IPS-NIHi7 (cell line): Measurements from ENCODE around the gene MSL3.

Source experiments
- DNase-seq: peaks from one replicate; pipeline ENCODE4 v3.0.0; 2012; ENCODE audit warnings: mixed read lengths; ENCODE audit errors: extremely low spot score

Gene MSL3, protein sequence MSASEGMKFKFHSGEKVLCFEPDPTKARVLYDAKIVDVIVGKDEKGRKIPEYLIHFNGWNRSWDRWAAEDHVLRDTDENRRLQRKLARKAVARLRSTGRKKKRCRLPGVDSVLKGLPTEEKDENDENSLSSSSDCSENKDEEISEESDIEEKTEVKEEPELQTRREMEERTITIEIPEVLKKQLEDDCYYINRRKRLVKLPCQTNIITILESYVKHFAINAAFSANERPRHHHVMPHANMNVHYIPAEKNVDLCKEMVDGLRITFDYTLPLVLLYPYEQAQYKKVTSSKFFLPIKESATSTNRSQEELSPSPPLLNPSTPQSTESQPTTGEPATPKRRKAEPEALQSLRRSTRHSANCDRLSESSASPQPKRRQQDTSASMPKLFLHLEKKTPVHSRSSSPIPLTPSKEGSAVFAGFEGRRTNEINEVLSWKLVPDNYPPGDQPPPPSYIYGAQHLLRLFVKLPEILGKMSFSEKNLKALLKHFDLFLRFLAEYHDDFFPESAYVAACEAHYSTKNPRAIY

DNA sequence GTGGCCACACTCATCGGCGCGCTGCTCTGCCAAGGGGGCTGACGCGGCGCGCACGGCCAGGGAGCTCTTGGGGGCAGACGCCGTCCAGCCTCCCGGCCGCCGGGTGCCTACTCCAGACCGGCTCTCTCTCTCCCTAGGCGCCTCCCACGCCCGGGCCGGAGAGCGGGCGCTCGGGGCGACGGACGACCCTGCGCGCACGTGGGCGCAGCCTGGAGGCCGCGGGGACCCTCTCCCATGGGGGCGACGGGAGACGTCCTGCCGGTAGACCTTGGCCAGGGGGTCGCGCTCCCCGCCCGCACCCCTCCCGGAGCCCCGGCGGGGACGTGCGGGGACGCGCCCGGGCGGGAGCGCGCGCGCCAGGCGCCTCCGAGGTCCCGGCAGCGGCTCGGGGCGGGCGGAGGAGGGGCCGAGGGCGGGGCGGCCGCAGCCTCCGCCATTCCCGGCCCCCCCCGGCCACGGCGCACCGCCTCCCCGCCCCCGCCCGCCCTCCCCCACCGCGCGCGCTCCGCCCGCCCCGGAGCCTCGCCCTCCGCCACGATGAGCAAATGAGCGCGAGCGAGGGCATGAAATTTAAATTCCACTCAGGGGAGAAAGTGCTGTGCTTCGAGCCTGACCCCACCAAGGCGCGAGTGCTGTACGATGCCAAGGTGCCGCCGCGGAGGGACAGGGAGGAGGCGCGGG is at the start of gene MSL3:
MSL3 (plus strand) TSS at position 519 of the 681 bp plus-strand sequence; CDS start at position 546, 27 bp downstream.
- peak; percentile 83 for DNase-seq

DNA sequence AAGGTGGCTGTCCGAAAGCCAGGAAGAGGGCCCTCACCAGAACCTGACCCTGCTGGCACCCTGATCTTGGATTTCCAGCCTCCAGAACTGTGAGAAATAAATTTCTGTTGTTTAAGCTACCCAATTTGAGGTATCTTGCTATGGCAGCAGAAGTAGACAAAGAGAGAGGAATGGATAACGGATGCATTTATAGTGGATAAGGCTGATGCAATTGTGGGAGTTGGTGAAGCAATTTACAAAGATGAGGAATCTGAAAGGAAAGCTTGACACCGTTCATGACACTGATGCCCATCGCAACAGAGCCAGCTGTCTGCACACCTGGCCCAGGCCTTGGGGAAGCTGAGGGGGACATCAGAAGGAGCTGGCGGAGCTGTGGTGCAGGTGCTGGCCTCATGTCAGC is 35.7 kb upstream of the MSL3 start:
- DNase-seq, result no peak

DNA sequence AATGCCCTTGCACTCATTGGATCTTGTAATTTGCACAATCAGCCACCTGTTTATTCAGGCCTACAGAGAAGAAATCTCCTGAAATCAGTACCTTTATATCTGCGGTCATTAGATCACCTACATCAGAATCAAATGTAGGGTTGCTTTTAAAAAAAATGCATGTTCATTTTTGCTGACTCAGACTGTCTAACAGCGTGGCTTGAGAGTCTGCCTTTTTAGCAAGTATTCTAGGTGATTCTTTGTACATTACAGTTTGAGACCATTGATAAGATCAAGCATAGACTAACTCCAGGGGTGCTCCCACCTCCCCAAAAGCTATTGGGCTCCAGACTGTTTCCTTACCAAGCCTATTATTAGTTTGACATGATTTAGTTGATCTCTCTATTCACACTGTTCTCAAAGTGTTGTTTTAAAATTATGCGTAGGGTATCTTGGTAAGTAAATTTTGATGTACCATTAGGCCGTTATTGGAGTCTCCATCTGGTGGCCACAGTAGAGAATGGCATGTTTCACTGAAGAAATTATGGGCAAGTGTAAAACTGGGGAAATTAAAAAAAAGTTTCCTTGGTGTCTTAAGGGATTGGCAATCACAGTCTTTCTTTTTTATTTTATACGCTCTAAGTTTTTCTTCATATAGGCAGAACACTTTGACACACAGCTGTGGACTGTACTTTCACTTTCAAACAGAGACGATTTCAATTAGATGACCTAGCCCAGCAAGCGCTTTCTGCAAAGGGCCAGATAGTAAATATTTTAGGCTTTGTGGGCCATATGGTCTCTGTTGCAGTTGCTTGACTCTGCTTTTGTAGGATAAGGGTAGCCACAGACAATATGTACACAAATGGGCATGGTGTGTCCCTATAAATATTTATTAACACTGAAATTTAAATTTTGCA is 33.7 kb upstream of the MSL3 start:
- DNase-seq, result peak; percentile 57

DNA sequence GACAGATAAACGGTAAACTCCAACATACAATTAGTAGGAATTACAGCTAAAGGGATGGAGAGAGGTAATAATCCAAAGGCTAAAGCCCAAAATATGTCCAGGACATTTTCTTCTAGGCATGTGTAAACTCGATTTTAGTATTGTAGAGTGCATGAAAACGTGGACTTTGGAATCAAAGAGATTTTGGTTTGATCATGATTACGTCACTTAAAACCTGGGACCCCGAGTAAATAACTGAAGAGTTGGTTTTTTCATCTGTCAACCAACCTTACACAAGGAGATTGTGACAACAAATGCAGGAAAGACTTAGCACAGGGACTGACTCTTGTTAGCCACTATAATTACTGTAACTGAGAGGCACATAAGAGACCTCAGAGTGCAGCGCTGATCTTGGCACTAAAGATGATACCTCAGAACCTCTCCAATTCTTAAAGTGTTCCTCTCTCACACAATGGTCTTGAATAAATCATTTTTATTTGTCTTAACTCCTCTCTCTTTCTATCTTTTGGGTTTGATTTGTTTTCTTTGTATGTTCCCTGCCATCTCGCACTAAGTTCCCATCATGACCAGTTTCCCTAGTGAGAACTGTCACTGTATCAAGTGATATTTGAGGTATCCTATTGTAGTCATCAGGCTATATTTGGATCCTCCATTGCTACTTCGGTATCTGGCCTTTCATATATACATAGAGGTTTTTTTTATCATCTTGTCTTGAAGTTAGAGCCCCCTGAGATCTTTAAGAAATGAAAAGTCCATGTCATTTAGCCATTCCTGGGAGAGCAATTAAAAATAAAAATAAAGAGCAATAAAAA is 32.2 kb upstream of the MSL3 start:
- no peak for DNase-seq

DNA sequence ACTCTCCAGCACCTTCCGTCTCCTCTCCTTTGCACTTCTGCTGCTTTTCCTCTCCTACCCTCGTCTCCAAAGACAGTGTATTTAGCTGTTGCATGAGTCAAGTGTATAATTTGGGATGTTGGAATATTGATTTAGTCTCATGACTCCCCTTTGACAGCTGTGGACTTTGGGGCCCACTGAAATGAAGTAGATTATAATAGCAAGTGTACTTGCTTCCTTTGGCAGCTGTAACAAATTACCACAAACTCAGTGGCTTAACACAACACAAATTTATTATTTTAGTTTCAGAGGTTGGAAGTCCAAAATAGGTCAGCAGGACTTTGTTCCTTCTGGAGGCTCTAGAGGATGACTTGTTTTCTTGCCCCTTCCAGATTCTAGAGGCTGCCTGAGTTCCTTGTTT is 29.5 kb upstream of the MSL3 start:
- DNase-seq, result no peak

DNA sequence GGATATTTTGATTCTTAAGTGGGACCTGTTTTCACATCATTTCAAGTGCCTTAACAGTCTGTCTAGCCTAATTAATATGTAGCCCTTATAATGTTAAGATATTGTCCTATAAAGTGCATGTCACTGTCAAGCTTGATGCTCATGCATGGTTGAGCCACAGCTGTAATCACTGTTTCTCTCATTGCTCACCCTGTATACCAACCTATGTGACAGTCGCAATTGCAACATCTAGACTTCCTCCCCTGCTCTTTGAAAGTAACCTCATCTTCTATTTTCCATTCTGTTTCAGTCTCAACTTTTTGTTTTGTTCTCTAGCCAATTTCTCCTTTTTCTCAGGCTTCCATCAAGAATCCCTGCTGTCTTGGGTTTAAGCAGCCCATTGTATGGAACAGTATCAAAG is 24.4 kb upstream of the MSL3 start:
- no peak for DNase-seq

DNA sequence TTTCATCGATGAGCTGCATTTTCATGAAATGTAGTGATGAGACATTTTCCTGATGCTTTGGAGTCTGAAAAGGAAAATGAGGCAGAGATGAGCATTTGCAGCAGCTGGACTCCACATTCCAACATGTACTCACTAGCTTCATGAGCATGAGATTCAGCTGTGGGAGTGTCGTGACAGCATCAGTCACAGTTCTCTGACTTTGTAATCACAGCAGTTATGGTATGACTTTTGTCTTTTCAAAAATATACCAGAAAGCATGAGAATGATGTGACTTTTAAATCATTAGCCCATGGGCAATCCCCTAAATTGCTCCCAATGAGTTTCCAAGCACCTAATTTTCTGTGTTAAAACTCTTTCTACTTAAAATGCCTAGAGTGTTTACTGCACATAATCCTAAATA is 18.3 kb upstream of the MSL3 start:
- DNase-seq, result no peak

DNA sequence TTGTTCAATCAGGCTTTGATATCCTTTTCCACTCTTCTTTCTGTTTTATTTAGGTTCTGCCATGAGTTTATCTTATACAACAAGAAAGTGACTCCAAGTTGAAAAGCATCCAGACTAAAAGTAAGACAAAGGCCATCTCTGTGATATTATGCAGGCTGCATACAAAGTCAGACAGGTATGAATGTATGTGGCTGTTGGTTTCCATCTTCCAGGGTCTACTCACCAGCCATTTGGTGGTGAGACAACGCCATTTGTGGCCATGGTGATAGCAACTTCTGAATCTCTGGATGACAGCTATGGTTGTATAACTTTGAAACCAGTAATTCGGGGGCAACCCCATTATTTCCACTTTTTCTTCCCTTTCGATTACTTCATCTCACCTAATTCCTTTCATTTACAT is 17.2 kb upstream of the MSL3 start:
- no peak for DNase-seq

DNA sequence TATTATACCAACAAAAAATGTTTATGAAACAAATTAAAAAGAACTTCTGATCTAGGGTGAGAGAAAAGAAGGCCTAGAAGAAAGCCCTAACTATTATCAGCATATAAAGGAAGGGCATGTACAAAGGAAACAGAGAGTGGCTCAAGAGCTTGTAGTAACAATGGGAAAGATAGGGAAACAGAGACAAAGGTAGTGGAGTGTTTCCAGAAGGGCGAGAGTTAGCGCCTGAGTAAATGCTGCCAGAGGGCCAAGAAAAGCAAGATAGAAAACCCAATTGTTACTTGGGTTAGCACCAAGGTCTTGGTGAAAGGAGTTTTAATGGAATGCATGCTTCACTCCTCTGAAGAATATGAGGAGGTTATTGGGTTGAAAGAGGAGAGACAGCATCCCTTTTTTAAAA is 16.5 kb upstream of the MSL3 start:
- no peak for DNase-seq

DNA sequence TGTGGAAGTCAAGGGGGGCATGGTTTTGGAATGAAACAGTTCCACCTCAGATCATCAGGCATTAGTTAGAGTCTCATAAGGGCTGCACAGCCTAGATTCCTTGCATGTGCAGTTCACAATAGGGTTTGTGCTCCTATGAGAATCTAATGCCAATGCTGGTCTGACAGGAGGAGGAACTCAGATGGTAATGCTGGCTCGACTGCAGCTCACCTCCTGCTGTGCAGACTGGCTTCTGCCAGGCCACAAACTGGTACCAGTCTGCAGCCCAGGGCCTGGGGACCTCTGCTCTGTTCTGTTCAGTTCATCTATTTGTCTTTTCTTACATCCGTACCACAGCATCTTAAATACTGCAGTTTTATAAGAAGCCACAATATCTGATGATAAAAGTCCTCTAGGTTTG is 12.2 kb upstream of the MSL3 start:
- no peak for DNase-seq

DNA sequence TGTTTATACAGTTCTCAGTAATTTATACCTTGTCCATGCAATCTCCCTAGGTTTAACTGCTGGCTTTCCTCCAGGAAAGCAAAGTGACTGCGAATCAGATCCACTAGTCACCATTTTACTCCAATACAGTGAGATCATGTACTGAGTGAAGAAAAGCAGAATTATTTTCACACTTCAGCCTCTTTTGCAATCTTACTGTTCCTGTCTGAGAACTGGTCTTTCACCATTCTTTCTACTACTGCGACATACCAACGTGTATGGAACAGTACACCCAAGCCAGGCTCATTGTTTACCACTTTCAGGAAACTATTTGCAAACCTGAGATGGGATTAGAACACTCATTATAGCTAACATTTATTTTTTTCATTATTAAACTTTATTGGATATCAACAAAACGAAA is 8.0 kb upstream of the MSL3 start:
- no peak for DNase-seq

DNA sequence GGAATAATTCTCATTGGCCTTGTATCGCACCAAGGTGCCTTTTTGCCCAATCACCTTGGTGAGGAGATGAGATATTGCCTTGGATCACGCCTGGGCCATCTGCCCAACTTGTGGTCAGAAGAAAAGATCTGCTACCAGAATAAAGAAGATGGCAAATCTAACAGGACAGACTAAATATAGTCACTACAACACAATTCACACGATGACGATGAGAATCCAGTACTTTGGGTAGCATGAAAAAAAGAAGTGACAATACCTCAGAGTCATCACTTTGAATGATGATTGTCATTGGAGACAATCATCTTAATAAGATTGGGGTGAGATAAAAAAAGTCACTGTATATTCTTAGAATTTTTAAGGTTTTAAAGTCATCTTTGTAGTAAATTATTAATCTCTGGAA is 7.3 kb upstream of the MSL3 start:
- DNase-seq, result no peak

DNA sequence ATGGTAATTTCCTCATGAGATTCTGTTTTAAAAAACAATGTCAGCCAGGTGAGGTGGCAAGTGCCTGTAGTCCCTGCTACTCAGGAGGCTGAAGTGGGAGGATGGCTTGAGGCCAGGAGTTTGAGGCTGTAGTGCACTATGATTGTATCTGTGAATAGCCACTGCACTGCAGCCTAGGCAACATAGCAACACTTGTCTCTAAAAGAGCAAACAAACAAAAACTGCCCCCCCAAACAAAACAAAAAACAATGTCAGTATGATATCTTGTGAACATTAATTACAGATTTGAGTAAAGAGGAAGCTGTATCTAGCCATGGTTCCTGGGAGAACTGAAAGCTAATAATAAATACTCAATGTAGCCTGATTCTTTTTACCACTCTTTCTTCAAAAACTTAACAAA is 6.8 kb upstream of the MSL3 start:
- DNase-seq, result no peak

DNA sequence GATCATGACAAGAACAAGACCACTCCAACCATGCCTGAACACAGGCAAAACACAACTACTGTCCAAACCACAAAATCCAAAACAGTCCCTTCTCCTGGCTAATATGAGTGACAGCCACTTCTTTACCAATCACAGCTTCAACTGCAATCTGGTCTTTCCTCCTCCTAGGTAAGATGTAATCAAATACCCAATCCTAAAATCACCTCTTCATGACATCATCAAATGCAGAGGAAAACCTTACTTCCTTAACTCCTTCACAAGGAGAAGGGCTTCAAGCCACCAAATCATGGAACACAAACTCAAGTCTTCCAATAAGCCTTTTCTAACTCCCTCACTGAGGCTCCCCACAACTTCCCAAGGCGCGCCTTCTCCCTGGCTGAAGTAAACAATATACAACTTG is 4.4 kb upstream of the MSL3 start:
- no peak for DNase-seq

DNA sequence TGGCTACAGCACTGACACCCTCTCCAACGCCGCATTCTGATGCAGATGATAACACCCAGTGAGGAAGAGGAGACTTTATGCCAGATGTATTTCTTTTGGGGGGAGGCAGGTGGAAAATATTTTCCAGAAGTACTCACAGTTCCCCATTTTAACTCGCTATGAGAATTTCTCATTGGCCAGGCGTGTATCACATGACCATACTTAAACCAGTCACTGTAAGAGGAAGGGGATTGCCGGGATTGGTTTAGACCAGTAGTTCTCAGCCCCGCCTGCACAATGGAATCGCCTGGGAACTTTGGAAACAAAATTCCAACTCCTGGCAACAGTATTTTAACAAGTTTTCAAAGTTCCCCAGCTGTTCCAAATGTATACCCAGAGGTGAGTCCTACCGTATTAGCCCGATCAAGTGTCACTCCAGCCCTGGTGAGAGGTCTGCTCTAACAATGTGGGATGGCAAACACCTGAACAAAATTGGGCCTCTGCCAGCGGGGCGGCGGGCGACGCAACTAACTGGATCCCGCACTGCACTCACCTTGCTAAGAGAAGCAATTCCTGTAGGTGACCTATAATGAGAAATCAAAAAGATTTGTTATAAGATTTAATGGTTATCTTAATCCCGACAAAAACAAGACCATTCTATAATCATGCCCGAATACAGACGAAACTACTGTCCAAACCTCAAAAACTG is 2.9 kb upstream of the MSL3 start:
- DNase-seq, result no peak

DNA sequence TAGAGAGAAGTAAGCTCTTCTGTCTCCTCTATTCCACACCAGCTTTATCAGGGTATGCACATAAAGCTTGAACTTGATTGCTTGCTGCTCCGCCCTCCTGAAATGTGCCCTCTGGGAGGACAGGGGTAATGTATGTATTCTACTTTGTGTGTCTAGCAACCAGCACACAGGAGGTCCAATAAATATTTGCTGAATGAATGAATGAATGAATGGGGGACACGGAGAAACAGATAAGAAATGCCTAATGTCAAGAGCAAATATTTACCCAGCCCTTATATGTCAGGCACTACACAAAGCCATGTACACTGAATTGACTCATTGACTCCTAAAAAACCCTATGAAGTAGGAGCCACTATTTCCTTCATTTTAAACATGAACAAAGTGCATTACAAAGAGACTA is 2.3 kb upstream of the MSL3 start:
- no peak for DNase-seq

DNA sequence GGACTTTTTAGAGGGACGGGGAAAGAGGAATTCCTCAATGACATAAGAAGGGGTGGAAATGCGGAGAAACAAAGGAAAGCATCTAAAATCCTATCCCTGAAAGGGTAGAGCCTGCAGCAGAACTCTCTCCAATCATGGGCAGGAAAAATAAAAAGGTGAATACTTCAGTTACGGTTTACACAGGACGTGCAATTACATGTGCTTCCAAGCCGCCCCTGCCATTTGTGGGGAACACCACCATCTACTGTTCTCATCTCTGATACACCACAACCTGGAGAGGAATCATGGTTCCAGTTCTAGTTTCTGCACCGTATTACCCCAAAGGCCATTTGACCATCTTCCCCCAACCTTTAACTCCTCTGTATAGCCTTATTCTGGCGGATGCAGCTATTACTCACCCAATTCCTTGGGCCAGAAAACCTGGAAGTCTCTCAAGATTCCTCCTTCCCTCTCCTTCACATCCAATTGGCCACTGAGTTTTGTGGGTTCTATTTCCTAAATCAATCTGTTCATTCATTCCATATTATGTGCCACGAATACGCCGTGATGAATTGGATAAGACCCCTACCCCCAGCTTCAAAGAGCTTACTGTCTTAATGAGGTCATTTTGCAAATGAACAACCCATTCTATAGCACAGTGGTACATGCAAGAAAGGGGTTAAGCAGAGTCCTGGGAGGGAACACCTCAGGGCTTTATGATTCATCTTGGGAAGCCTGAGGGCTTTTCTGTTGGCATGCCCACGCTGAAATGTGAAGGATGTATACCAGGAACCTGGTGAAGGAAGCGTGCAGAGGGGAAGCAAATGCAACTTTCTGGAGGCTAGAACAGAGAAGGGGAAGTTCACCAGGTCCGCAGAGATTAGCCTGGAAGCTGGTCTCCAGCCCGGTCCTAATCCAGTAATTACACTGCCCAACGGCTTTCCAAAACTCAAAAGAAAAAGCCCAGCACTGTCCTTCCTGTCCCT is 1.4 kb upstream of the MSL3 start:
- DNase-seq, result no peak

DNA sequence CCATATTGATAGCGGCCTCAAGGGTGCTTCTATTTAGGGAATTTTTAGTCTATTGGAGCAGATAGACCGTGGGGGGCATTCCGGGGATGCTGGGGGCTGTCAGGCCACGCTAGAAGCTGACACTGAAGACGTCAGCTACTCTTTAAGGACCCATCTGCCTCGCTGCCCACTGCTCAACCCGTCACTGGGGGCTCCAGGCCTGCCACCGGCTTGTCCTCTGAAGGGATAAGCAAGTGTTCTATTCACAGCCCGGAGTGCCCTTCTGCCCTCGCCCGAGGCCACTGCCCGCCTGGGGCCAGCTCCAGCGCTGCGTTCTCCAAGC is 679 bp upstream of the MSL3 start:
- no peak for DNase-seq

DNA sequence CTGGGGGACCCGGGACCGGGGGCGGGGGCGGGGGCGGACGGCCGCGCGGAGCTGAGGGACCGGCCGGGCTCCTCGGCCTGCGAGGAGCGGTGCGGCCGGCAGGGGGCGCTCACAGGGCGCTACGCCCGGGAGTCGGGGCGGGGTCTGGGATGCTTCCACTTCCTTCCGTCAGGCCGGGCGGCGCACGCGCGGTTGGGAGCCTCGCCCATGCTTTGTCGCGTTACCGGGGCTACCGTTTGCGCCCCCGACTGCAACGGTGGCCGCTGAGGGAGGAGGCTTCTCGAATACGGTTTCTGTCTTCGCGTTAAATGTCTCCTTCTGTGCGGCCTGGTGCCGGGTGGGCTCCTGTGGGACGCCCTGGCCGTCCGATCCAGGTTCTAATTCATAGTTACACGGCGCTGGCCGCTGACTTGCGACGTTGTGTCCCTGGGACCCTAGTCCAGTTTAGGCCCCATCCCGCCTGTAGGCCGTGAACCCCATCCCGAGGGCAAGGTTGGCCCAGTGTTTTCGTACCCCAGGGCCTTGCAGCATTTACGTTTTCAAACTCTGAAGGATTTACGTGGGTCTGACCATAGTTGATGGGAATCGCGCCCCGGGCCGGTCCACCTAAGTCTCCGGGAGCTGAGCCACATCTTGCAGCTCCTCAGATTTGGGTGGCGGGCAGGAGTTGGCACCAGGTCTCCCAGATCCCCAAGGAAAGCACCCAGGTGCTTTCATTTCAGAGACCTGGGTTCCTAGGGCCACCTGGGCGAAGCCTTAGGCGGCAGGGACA is 549 bp downstream of the MSL3 start:
- peak; percentile 86 for DNase-seq
